GM10847 (cell line): ENCODE measurements around the gene NLRP12.

Source experiments
- POLR2A ChIP-seq: IDR thresholded peaks from 2 replicates; pipeline ENCODE4 v1.6.1; 2011; ENCODE audit not compliant: insufficient read length; ENCODE audit errors: extremely low read depth

The NLRP12 gene

GRCh38 chr19:53824134-53824611 lies at the start of gene NLRP12:
TSS of gene NLRP12 (minus strand) at chr19:53824314. CDS start at chr19:53824174, 140 bp downstream.
- no peak for TF ChIP-seq POLR2A

GRCh38 chr19:53872762-53873161 lies 48.6 kb upstream of the NLRP12 start:
- no peak for TF ChIP-seq POLR2A

- no peak for TF ChIP-seq POLR2A
Measured at GRCh38 chr19:53871454-53871853, 47.3 kb upstream of the NLRP12 start.

DNA sequence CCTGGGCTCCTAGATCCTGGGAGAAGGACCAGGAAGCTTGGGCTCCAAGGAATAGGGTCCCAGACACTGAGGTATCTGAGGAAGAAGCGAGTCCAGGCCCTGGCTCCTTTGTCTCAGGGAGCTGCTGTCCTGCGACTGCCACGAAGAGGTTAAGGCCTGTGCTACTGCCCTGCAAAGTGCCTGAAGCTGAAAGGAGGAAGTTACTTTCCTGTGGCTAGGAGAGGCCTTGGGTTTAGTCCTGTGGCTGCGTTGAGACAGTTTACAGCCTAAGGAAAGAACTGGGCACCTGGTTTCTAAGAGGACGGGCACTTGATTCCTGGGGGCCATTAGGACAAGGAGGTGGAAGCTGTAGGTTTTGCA lies 46.4 kb upstream of the NLRP12 start:
- no peak for TF ChIP-seq POLR2A

- TF ChIP-seq POLR2A: peak; percentile 15
Measured at GRCh38 chr19:53868892-53869804, 45.0 kb upstream of the NLRP12 start.

GRCh38 chr19:53868091-53868891 lies 44.2 kb upstream of the NLRP12 start:
- no peak for TF ChIP-seq POLR2A

- TF ChIP-seq POLR2A: peak; percentile 41
Measured at GRCh38 chr19:53867225-53868090, 43.3 kb upstream of the NLRP12 start, which contains the start of gene MYADM. TSS of gene MYADM (plus strand) at chr19:53867883. CDS start at chr19:53873530, 5,647 bp downstream.

- no peak for TF ChIP-seq POLR2A
Measured at GRCh38 chr19:53866865-53867224, 42.7 kb upstream of the NLRP12 start.

- peak; percentile 22 for TF ChIP-seq POLR2A
Measured at GRCh38 chr19:53865918-53866864, 42.1 kb upstream of the NLRP12 start.

DNA sequence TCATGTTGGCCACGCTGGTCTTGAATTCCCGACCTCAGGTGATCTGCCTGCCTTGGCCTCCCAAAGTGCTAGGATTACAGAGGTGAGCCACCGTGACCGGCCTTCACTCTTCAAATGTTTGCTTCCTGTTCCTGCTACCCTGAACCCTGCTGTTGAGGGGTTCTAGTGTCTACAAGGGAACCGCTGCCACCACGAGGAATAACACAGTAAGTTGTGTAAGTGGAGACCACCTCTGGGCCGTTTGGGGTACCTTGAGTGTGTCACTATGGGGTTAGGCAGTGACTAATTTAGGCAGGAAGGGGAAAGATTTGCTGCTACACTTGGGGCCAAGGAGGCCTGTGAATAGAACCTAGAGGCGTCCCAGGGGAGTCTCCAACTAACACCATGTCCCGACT lies 41.4 kb upstream of the NLRP12 start:
- no peak for TF ChIP-seq POLR2A

DNA sequence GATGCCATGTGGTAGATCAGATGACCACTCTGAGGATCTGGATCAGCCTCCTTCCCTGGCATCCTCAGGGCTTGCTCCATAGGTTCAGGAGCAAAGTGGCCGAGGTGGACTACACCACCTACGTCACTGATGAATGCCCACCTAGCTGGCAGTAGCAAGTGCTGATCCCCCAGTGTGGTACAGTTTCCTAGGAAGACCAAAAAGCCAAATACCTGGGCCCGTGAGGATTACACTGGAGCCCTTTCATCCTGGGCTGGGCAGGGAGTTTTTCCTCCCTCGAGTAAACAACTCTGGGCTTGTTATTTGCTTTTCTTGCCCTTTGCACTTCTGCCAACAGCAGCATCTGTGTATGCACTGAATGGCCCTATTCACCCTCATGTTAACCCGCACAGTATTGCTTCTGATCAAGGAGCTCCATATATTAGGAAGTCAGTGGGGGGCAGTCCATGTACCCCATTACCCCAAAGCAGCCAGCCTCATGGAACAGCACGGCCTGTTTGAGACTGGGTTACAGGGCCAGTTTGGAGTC lies 40.3 kb upstream of the NLRP12 start:
- no peak for TF ChIP-seq POLR2A

DNA sequence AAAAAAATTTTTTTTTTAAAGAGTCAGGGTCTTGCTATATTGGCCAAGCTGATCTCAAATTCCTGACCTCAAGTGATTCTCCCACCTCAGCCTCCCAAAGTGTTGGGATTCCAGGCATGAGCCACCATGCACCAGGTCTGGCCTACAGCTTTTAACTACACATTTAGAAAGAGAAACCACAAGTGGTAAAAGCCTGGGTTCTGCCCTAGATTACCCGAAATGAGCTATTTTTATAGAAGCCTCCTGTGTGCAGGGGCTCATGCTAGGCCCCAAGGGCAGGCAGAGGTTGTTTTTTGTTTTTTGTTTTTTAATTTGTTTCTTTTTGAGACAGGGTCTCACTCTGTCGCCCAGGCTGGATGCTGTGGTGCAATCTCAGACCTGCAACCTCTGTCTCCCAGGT lies 29.6 kb upstream of the NLRP12 start:
- no peak for TF ChIP-seq POLR2A

DNA sequence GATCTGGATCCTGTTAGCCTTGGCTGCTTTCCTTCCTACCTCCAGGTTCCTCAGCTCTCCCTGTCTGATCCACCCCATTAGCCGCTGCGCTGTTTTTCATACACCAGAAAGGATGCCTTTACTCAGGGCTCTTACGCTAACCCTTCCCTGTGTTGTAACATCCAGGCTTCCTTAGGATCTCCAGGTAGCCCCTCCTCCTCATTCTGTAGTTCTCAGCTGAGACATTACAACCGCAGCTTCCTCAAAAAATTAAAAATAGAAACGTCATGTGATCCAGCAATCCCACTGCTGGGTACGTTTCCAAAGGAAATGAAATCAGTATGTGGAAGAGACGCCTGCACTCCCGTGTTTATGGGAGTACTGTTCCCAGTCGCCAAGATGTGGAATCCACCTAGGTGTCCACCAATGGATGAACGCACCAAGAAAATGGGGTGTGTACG lies 25.1 kb upstream of the NLRP12 start:
- TF ChIP-seq POLR2A: no peak

DNA sequence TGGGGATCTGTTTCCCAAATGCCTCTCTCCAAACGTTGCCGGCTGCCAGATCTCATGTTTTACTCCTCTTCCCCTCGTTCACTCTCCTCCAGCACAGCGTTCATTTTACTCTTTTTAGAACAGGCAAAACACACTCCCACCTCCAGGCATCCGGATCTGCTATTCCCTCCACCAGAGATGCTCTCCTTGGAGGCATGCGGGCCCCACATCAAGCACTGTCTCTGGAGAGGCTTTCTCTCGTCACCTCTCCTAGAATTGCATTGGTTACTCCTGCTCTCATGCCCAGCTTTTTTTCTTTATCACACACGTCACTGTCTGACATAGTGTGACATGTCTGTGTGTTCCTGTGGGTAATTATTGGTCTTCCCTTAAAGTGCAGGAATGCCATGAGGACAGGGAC lies 23.4 kb upstream of the NLRP12 start:
- no peak for TF ChIP-seq POLR2A

DNA sequence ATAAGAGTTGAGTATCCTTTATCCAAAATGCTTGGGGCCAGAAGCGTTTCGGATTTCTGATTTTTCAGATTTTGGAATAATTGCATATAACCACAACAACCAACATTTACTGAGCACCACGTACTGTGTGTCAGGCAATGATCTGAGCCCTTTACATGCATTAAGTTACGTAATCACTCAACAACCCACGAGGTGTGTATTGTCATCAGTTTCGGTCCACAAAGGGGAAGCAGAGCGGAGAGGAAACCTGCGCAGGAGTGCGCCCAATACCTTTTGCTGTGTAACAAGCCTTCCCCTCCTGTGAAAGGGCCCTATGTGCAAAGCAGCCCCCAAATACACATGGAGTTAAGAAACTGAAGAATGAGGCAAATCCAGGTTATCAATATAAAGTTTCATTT lies 20.7 kb upstream of the NLRP12 start:
- TF ChIP-seq POLR2A: no peak
